Stomach (tissue), 4 donors: ENCODE data around the gene ZMIZ1.

Experiments
- POLR2A ChIP-seq, 4 donors: fragments of 450-650 bp; IDR thresholded peaks; one replicate each; pipeline ENCODE4 v1.6.1; 2016; ENCODE audit warnings: antibody characterized with exemption in 4 of 4, control low read depth in 2 of 4, mild to moderate bottlenecking in 1 of 4, moderate library complexity in 1 of 4
- TF ChIP-seq, protein P1 (sequence below), 7 experiments: fragments of 450-650 bp in 4 of 7; fragments of 200-600 bp in 3 of 7; sonication (generic) in 3 of 7; IDR thresholded peaks; one replicate each; pipeline ENCODE4 v1.5.1; 2016 to 2019; ENCODE audit warnings: antibody characterized with exemption in 7 of 7, control low read depth in 2 of 7, mild to moderate bottlenecking in 1 of 7

DNA sequence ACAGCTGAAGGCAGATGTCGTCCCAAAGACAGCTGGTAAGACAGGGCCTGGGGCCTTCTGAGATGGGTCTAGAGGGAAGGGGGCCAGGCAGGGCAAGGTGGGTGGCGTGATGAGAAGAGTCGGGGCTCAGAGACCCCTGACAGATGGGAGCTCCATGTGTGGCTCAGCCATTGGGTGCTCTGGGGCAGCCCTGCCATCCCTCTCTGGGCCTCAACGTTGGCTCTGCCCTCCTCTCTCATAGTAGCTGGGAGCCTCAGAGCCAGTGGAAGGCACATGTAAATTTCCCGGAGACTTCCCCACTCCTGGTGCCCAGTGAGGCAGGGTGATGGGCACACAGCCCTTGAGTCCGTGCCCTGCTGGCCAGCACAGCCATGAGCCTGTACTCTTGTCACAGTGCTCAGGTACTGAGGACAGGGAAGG is 280.3 kb downstream of the ZMIZ1 start:
- no peak for TF ChIP-seq POLR2A (IDR thresholded peaks at IDR 0.05)
- TF ChIP-seq, protein P1, sequence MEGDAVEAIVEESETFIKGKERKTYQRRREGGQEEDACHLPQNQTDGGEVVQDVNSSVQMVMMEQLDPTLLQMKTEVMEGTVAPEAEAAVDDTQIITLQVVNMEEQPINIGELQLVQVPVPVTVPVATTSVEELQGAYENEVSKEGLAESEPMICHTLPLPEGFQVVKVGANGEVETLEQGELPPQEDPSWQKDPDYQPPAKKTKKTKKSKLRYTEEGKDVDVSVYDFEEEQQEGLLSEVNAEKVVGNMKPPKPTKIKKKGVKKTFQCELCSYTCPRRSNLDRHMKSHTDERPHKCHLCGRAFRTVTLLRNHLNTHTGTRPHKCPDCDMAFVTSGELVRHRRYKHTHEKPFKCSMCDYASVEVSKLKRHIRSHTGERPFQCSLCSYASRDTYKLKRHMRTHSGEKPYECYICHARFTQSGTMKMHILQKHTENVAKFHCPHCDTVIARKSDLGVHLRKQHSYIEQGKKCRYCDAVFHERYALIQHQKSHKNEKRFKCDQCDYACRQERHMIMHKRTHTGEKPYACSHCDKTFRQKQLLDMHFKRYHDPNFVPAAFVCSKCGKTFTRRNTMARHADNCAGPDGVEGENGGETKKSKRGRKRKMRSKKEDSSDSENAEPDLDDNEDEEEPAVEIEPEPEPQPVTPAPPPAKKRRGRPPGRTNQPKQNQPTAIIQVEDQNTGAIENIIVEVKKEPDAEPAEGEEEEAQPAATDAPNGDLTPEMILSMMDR (IDR thresholded peaks at IDR 0.05) = no peak
